ENCODE measurements around the gene DDAH1. TPM values are rescaled to one million over a fixed set of nuclear protein-coding genes. Genes with fewer than 3 reads are reported as not detected.

Gene DDAH1
- total RNA-seq, 1 experiment from 2014 or later: 80.9 TPM

DNA sequence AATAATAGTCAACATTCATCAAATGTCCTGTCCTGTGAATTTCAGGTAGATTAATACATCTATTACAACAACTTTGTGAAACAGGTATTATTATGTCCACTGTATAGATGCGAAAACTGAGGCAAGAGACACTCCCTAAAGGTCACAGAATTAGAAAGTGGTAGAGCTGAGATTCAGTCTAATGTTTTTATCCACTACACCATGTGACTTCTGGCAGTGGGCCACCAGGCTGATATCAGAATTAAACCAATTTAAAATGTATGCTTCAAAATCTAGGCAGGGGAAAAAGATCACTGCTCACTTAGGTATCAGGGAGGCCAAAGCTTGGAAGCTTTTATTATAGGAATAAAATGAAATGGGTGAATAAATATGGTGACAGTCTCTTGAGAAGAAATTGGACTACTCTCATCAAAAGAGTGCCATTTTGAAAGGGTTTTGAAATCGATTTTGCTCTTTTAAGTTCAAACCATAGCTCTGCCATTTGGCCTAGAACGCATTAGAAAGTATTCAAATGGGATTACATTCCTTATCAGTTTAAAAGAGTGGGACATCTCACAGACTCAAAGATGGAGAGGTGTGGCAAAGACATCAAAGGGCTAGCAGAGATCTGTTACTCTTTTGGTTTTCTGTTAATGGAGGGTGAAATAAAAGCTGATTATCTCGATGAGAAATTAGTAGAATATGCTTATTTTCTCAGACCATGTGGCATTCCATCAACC is 1.9 kb downstream of the DDAH1 start:
- Histone ChIP-seq H3K4me1 (peaks cover 11% of the 10 kb centered on the region; the same call in 1 of the 2 replicates), H3K4me3 (peak overlapping the region; percentile 90), H3K27ac (no peak overlapping the region), H3K9me3 (replicated peaks) (no peaks in the 10 kb centered on the region), H3K36me3 (no peaks in the 10 kb centered on the region), H3K27me3 (no peaks in the 10 kb centered on the region)
- no peak for DNase-seq

- no peaks in the 10 kb centered on the region for H3K9me3 ChIP-seq (replicated peaks)
- no peak overlapping the region for H3K27ac ChIP-seq
- no peaks in the 10 kb centered on the region for H3K36me3 ChIP-seq
- DNase-seq: no peak
- no peaks in the 10 kb centered on the region for H3K27me3 ChIP-seq
- H3K4me1 ChIP-seq: peaks cover 11% of the 10 kb centered on the region; the same call in 1 of the 2 replicates
- H3K4me3 ChIP-seq: no peak overlapping the region
Observed at GRCh38 chr1:85461216-85461918, 3.6 kb downstream of the DDAH1 start.

DNA sequence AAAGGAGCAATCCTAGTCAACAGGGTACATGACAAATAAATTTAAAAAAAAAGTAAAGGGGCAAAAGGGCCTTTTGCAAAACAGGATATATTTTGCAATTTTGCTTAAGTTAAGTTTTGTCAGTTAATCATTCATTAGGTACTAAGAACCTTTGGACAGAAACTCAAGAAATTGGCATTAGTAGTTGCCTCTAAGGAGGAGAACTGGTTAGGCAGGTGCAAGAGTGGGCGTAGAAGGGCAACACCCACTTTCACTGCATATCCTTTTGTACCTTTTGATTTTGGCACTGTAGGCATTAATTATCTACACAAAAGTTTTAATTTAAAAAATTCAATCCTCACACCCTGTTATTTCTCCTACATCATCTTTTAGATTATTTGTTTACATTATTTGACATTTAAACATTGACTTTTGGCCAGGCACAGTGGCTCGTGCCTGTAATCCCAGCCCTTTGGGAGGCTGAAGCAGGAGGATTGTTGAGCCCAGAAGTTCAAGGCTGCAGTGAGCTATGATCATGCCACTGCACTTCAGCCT is 4.3 kb downstream of the DDAH1 start:
- Histone ChIP-seq H3K4me3 (no peak overlapping the region), H3K27me3 (no peaks in the 10 kb centered on the region), H3K36me3 (no peaks in the 10 kb centered on the region), H3K27ac (no peak overlapping the region), H3K9me3 (replicated peaks) (no peaks in the 10 kb centered on the region), H3K4me1 (peaks cover 3% of the 10 kb centered on the region; the same call in 1 of the 2 replicates)
- no peak for DNase-seq

DNA sequence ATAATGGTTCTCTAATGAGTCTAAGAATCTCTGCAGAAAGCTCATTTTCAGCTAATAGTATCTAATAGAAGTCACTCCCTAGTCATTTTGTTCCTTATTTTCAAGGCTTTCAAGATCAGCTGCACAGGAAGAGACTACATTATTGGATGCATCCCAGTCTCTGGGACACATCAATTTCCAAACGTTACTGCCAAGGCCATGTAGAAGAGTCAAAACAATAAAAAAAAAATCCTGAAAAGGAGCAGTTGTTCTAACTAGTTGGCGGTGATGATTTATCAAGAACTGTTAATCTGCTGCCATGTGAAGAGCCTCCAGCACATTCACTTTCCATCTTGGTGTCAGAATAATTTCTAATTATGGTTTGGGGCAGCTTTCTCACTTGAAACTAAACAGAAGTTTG is 5.7 kb downstream of the DDAH1 start:
- Histone ChIP-seq H3K27me3 (no peaks in the 10 kb centered on the region), H3K4me1 (0 out of 2 replicates have a peak, but pooled peaks cover 2% of the 10 kb centered on the region), H3K27ac (no peak overlapping the region), H3K36me3 (no peaks in the 10 kb centered on the region), H3K9me3 (replicated peaks) (no peaks in the 10 kb centered on the region), H3K4me3 (no peak overlapping the region)
- DNase-seq: no peak

GRCh38 chr1:85454214-85454613 is 10.7 kb downstream of the DDAH1 start:
- Histone ChIP-seq H3K9me3 (replicated peaks) (no peaks in the 10 kb centered on the region; the same call in 1 of the 2 replicates), H3K4me1 (peaks cover 2% of the 10 kb centered on the region; the same call in 1 of the 2 replicates), H3K36me3 (peaks cover 4% of the 10 kb centered on the region; the same call in 1 of the 2 replicates), H3K4me3 (no peak overlapping the region), H3K27ac (no peak overlapping the region), H3K27me3 (no peaks in the 10 kb centered on the region)
- DNase-seq: no peak

DNA sequence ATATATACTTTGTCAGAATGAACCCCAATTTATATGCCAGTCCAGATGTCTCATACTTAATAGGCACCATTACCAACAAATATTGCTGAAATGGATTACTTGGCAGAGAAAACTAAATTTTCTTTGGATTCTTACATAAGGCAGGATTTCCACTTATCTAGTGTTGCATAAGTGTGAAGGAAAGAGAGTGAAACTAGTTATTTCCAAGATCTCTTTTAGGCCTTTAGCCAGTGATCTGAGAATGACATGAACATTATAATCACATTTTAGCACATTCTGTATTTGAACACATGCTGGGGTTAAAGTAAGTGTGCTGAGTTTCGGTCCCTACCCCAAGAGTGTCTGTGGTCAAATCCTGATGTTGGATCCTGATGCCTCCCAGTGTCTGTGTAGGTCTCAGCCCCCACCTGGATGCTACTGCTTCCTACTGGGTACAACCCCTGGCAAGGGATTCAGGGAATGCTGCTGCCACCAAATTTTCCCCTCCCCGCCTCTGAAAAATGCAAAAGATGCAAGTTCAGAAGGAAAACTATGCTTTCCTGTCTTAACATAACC is 11.2 kb downstream of the DDAH1 start:
- Histone ChIP-seq H3K9me3 (replicated peaks) (no peaks in the 10 kb centered on the region; the same call in 1 of the 2 replicates), H3K4me1 (peaks cover 2% of the 10 kb centered on the region; the same call in 1 of the 2 replicates), H3K36me3 (peaks cover 4% of the 10 kb centered on the region; the same call in 1 of the 2 replicates), H3K27ac (no peak overlapping the region), H3K4me3 (no peak overlapping the region), H3K27me3 (no peaks in the 10 kb centered on the region)
- no peak for DNase-seq

DNA sequence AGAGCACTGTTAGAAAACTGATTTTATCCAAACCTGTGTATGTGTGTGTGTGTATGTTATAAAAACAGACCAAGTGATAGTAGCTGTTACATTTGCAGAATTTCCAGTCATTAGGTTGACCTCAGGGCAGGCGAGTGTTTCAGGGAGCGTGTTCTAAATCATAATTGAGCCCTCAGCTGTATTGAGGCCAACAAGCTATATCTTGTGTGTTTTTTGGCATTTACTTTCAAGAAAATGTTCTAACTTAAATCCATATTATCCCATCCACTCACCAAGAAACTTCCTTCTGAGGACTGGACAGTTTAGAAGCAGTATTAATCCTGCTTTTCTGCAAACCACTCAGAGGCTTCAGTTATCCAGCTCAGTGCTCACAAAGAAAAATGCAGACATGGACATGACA is 12.0 kb downstream of the DDAH1 start:
- Histone ChIP-seq H3K27me3 (no peaks in the 10 kb centered on the region), H3K27ac (no peak overlapping the region), H3K4me3 (no peak overlapping the region), H3K36me3 (peaks cover 4% of the 10 kb centered on the region; the same call in 1 of the 2 replicates), H3K4me1 (peaks cover 2% of the 10 kb centered on the region; the same call in 1 of the 2 replicates), H3K9me3 (replicated peaks) (no peaks in the 10 kb centered on the region; the same call in 1 of the 2 replicates)
- no peak for DNase-seq

GRCh38 chr1:85451236-85451830 is 13.6 kb downstream of the DDAH1 start:
- Histone ChIP-seq H3K4me1 (peaks cover 2% of the 10 kb centered on the region; the same call in 1 of the 2 replicates), H3K36me3 (peaks cover 4% of the 10 kb centered on the region; the same call in 1 of the 2 replicates), H3K9me3 (replicated peaks) (no peaks in the 10 kb centered on the region; the same call in 1 of the 2 replicates), H3K27ac (no peak overlapping the region), H3K27me3 (no peaks in the 10 kb centered on the region), H3K4me3 (no peak overlapping the region)
- no peak for DNase-seq

- no peaks in the 10 kb centered on the region; the same call in 1 of the 2 replicates for H3K9me3 ChIP-seq (replicated peaks)
- no peak overlapping the region for H3K27ac ChIP-seq
- DNase-seq: no peak
- peaks cover 2% of the 10 kb centered on the region; the same call in 1 of the 2 replicates for H3K4me1 ChIP-seq
- H3K4me3 ChIP-seq: no peak overlapping the region
- no peaks in the 10 kb centered on the region for H3K27me3 ChIP-seq
- H3K36me3 ChIP-seq: peaks cover 4% of the 10 kb centered on the region; the same call in 1 of the 2 replicates
Observed at GRCh38 chr1:85450832-85451231, 14.1 kb downstream of the DDAH1 start.

- Histone ChIP-seq H3K9me3 (replicated peaks) (no peaks in the 10 kb centered on the region; the same call in 1 of the 2 replicates), H3K4me1 (peaks cover 2% of the 10 kb centered on the region; the same call in 1 of the 2 replicates), H3K36me3 (peaks cover 4% of the 10 kb centered on the region; the same call in 1 of the 2 replicates), H3K27me3 (no peaks in the 10 kb centered on the region), H3K4me3 (no peak overlapping the region), H3K27ac (no peak overlapping the region)
- DNase-seq: no peak
Observed at GRCh38 chr1:85449356-85449755, 15.6 kb downstream of the DDAH1 start.

DNA sequence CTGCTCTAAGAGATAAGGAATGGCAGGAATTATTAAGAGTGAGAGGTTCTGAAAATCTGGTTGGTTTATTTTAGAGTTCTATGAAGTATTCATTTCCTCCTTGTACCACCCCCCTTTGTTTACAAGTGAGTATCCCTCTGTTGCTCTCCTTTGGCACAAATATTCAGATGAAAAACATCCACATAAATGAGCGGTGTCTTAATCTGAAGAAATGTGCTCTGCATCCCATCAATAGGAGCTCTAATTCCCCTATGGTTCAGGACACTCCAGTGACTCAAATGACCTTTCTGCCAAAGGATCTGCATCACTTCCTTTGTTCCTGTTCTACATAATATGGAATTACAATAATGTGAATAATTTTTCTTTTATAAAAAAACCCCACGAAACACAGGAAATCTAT is 16.6 kb downstream of the DDAH1 start:
- no peak for DNase-seq
- Histone ChIP-seq H3K4me1 (peaks cover 2% of the 10 kb centered on the region; the same call in 1 of the 2 replicates), H3K36me3 (peaks cover 4% of the 10 kb centered on the region; the same call in 1 of the 2 replicates), H3K9me3 (replicated peaks) (no peaks in the 10 kb centered on the region; the same call in 1 of the 2 replicates), H3K27ac (no peak overlapping the region), H3K27me3 (no peaks in the 10 kb centered on the region), H3K4me3 (no peak overlapping the region)

DNA sequence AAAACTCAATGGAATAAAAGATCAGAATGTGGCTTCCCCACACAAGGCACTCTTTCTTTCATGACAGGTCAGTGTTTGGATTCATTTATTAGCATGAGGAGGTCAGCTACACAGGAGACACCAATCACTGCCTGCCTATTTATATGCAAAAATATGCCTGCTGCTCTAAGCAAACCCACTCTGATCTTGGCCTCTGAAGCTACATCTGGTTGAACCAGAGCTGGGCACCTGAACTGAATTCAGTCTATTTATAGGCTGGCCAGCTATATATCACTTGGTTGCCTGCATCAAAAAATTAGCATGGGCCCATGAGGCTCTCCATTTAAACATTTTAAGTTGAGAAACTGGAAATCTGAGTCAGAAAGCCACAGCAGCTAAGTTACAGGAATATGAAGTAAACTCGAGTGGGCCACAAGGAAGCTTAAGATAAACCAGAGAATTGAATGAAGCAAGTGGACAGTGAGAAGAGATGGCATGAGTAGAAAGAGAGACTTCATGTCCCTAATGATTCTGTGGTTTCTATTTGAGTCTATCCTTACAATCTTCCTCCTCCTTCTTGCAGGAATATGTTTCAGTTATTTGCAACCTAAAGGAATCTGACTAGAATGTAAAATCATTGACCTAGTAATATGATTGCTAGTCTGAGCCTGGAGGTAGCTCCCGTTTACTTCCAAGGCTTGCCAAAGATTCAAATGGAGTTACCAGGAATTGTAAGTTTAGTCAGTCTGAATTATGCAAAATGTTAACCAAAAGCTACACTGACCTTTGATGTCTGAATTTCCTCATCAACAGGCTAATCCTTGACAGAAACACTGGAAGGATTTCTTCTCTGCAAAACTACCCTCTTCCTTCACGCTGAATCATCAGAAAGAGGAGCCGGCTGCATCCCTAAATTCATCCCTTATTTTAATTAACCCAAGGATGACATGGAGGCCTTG is 17.7 kb downstream of the DDAH1 start:
- Histone ChIP-seq H3K4me1 (peaks cover 2% of the 10 kb centered on the region; the same call in 1 of the 2 replicates), H3K27me3 (no peaks in the 10 kb centered on the region), H3K36me3 (peaks cover 4% of the 10 kb centered on the region; the same call in 1 of the 2 replicates), H3K9me3 (replicated peaks) (no peaks in the 10 kb centered on the region; the same call in 1 of the 2 replicates), H3K27ac (no peak overlapping the region), H3K4me3 (no peak overlapping the region)
- DNase-seq: no peak

DNA sequence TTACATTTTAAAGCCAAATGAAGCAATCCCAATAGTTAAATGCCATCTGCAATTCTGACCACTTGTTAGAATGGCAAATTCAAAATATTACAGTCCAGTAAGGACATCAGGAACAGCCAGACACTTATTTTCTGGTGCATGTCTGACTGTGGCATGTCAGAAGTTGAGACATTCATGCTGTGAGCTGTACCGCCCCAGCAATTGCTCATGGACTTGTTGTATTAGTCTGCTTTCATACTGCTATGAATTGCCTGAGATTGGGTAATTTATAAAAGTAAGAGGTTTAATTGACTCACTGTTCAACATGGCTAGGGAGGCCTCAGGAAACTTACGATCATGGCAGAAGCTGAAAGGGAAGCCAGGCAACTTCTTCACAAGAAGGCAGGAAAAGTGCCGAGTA is 19.1 kb downstream of the DDAH1 start:
- DNase-seq: no peak

More for the DNA sequence above, 19.1 kb downstream of the DDAH1 start:
- Histone ChIP-seq H3K4me3 (no peak overlapping the region), H3K4me1 (peaks cover 2% of the 10 kb centered on the region; the same call in 1 of the 2 replicates), H3K9me3 (replicated peaks) (no peaks in the 10 kb centered on the region; the same call in 1 of the 2 replicates), H3K27me3 (no peaks in the 10 kb centered on the region), H3K36me3 (peaks cover 4% of the 10 kb centered on the region; the same call in 1 of the 2 replicates), H3K27ac (no peak overlapping the region)
